ENCODE measurements around the gene MOGAT1.

Gene MOGAT1

DNA sequence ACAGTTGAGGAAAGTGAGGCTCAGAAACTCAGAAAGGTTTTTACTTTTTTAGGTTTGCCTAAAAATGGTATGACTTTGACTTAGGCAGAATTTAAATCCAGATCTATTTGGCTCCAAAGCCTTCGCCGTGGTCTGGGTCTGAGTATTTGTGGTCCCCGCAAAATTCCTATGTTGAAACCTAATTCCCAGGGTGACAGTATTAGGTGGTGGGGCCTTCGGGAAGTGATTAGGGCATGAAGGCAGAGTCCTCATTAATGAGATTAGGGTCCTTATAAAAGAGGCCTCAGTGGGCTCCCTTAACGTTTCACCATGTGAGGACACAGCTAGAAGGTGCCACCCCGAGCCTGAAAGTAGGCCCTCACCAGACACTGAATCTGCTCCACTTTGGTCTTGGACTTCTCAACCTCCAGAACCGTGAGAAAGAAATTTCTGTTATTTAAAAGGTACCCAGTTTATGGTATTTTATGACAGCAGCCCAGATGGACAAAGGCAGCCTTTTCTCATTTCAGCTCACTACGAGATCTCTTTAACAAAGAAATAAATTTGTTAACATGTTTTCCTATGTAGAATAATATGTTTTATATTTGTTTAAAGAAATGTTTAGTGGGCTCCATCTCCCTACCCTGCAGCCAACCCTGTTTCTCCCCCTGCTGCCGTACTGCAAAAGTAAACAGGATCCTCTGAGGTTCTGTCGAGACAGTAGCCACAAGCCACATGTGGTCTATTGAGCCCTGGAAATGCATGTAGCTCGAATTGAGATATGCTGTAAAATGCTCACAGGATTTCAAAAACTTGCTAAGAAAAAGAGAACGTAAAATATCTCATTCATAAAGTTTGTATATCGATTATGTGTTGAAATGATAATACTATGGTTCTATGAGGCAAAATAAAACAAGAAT is 80.6 kb downstream of the MOGAT1 start:
- ChIA-PET POLR2A (interaction anchor here (1.1 kb wide), 1 partner anchor 43 kb away, joined by 3 read pairs; no protein-coding TSS in a partner anchor), CTCF (interaction anchor here (0.6 to 1.7 kb wide), 2 partner anchors 43 to 82 kb away, joined by 3 to 5 read pairs; no protein-coding TSS in a partner anchor)
- no peak for TF ChIP-seq KLF8 (tag by site-specific recombination; IDR thresholded peaks at IDR 0.05)
- no peak for TF ChIP-seq ZNF544 (tag by site-specific recombination; IDR thresholded peaks at IDR 0.05)
- TF ChIP-seq, protein P1, sequence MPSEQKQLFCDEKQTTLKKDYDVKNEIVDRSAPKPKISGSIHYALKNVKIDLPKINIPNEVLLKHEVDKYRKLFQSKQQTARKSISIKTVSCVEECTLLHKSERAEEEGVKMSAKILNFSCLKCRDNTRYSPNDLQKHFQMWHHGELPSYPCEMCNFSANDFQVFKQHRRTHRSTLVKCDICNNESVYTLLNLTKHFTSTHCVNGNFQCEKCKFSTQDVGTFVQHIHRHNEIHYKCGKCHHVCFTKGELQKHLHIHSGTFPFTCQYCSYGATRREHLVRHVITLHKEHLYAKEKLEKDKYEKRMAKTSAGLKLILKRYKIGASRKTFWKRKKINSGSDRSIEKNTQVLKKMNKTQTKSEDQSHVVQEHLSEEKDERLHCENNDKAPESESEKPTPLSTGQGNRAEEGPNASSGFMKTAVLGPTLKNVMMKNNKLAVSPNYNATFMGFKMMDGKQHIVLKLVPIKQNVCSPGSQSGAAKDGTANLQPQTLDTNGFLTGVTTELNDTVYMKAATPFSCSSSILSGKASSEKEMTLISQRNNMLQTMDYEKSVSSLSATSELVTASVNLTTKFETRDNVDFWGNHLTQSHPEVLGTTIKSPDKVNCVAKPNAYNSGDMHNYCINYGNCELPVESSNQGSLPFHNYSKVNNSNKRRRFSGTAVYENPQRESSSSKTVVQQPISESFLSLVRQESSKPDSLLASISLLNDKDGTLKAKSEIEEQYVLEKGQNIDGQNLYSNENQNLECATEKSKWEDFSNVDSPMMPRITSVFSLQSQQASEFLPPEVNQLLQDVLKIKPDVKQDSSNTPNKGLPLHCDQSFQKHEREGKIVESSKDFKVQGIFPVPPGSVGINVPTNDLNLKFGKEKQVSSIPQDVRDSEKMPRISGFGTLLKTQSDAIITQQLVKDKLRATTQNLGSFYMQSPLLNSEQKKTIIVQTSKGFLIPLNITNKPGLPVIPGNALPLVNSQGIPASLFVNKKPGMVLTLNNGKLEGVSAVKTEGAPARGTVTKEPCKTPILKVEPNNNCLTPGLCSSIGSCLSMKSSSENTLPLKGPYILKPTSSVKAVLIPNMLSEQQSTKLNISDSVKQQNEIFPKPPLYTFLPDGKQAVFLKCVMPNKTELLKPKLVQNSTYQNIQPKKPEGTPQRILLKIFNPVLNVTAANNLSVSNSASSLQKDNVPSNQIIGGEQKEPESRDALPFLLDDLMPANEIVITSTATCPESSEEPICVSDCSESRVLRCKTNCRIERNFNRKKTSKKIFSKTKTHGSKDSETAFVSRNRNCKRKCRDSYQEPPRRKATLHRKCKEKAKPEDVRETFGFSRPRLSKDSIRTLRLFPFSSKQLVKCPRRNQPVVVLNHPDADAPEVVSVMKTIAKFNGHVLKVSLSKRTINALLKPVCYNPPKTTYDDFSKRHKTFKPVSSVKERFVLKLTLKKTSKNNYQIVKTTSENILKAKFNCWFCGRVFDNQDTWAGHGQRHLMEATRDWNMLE (tag by site-specific recombination; conservative IDR thresholded peaks at IDR 0.05; ENCODE audit: low read depth), result no peak
- TF ChIP-seq ZNF830 (tag by site-specific recombination; IDR thresholded peaks at IDR 0.05; ENCODE audit: low read depth), result no peak
- TF ChIP-seq, protein P2, sequence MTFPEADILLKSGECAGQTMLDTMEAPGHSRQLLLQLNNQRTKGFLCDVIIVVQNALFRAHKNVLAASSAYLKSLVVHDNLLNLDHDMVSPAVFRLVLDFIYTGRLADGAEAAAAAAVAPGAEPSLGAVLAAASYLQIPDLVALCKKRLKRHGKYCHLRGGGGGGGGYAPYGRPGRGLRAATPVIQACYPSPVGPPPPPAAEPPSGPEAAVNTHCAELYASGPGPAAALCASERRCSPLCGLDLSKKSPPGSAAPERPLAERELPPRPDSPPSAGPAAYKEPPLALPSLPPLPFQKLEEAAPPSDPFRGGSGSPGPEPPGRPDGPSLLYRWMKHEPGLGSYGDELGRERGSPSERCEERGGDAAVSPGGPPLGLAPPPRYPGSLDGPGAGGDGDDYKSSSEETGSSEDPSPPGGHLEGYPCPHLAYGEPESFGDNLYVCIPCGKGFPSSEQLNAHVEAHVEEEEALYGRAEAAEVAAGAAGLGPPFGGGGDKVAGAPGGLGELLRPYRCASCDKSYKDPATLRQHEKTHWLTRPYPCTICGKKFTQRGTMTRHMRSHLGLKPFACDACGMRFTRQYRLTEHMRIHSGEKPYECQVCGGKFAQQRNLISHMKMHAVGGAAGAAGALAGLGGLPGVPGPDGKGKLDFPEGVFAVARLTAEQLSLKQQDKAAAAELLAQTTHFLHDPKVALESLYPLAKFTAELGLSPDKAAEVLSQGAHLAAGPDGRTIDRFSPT (tag by site-specific recombination; IDR thresholded peaks at IDR 0.05), result no peak
- TF ChIP-seq ZNF404 (tag by site-specific recombination; IDR thresholded peaks at IDR 0.05), result no peak
- TF ChIP-seq ZFP69B (tag by site-specific recombination; IDR thresholded peaks at IDR 0.05), result no peak
- TF ChIP-seq, protein P3, sequence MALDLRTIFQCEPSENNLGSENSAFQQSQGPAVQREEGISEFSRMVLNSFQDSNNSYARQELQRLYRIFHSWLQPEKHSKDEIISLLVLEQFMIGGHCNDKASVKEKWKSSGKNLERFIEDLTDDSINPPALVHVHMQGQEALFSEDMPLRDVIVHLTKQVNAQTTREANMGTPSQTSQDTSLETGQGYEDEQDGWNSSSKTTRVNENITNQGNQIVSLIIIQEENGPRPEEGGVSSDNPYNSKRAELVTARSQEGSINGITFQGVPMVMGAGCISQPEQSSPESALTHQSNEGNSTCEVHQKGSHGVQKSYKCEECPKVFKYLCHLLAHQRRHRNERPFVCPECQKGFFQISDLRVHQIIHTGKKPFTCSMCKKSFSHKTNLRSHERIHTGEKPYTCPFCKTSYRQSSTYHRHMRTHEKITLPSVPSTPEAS (tag by site-specific recombination; IDR thresholded peaks at IDR 0.05), result no peak
- TF ChIP-seq, protein P4, sequence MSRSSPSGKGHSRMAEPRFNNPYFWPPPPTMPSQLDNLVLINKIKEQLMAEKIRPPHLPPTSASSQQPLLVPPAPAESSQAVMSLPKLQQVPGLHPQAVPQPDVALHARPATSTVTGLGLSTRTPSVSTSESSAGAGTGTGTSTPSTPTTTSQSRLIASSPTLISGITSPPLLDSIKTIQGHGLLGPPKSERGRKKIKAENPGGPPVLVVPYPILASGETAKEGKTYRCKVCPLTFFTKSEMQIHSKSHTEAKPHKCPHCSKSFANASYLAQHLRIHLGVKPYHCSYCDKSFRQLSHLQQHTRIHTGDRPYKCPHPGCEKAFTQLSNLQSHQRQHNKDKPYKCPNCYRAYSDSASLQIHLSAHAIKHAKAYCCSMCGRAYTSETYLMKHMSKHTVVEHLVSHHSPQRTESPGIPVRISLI (tag by site-specific recombination; IDR thresholded peaks at IDR 0.05), result no peak
- TF ChIP-seq, protein P5, sequence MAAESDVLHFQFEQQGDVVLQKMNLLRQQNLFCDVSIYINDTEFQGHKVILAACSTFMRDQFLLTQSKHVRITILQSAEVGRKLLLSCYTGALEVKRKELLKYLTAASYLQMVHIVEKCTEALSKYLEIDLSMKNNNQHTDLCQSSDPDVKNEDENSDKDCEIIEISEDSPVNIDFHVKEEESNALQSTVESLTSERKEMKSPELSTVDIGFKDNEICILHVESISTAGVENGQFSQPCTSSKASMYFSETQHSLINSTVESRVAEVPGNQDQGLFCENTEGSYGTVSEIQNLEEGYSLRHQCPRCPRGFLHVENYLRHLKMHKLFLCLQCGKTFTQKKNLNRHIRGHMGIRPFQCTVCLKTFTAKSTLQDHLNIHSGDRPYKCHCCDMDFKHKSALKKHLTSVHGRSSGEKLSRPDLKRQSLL (tag by site-specific recombination; IDR thresholded peaks at IDR 0.05), result no peak
- TF ChIP-seq ZNF175 (tag by site-specific recombination; IDR thresholded peaks at IDR 0.05), result no peak
- TF ChIP-seq ZFP3 (tag by site-specific recombination; IDR thresholded peaks at IDR 0.05; ENCODE audit: low read depth), result no peak
- no peak for TF ChIP-seq ZBTB1 (tag by site-specific recombination; IDR thresholded peaks at IDR 0.05)
- TF ChIP-seq ZNF530 (tag by site-specific recombination; IDR thresholded peaks at IDR 0.05; ENCODE audit: low read depth), result no peak
- no peak for TF ChIP-seq ZNF202 (tag by site-specific recombination; IDR thresholded peaks at IDR 0.05; ENCODE audit: borderline replicate concordance)
- TF ChIP-seq, protein P6, sequence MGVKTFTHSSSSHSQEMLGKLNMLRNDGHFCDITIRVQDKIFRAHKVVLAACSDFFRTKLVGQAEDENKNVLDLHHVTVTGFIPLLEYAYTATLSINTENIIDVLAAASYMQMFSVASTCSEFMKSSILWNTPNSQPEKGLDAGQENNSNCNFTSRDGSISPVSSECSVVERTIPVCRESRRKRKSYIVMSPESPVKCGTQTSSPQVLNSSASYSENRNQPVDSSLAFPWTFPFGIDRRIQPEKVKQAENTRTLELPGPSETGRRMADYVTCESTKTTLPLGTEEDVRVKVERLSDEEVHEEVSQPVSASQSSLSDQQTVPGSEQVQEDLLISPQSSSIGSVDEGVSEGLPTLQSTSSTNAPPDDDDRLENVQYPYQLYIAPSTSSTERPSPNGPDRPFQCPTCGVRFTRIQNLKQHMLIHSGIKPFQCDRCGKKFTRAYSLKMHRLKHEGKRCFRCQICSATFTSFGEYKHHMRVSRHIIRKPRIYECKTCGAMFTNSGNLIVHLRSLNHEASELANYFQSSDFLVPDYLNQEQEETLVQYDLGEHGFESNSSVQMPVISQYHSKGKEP (tag by site-specific recombination; IDR thresholded peaks at IDR 0.05), result no peak
- TF ChIP-seq ZFHX2 (tag by site-specific recombination; conservative IDR thresholded peaks at IDR 0.05), result no peak
- TF ChIP-seq WT1 (tag by site-specific recombination; IDR thresholded peaks at IDR 0.05), result no peak
- TF ChIP-seq YY1 (tag by site-specific recombination; IDR thresholded peaks at IDR 0.05), result no peak
- TF ChIP-seq ZNF292 (tag by site-specific recombination; IDR thresholded peaks at IDR 0.05; ENCODE audit: borderline replicate concordance, low read depth), result no peak
- Histone ChIP-seq H3K27ac (ENCODE audit: extremely low read depth, low read depth, low read length) (peak overlapping the region; percentile 60), H3K9me3 (ENCODE audit: control insufficient read depth, insufficient read depth, low read depth, low read length) (no peaks in the 10 kb centered on the region), H3K36me3 (ENCODE audit: control insufficient read depth in 2 of 2, insufficient read depth in 1 of 2, low read length in 2 of 2) (no peaks in the 10 kb centered on the region), H3K4me1 (ENCODE audit: control insufficient read depth, insufficient read depth, low read length) (peaks cover 15% of the 10 kb centered on the region; the same call in 1 of the 2 replicates), H3K4me3 (ENCODE audit: low read depth, low read length) (no peak overlapping the region)

All from HEK293 (cell line).